ENCODE measurements around the gene AHDC1.

The AHDC1 gene

GRCh38 chr1:27603681-27604578 is at the start of gene AHDC1 (continued):
- TF ChIP-seq PRDM2 (tag by site-specific recombination; IDR thresholded peaks at IDR 0.05; ENCODE audit: borderline replicate concordance) = no peak
- TF ChIP-seq ZNF155 (tag by site-specific recombination; IDR thresholded peaks at IDR 0.05) = no peak
- no peak for TF ChIP-seq ZNF585B (tag by site-specific recombination; IDR thresholded peaks at IDR 0.05)
- 0 out of 2 replicates have a peak, but pooled peaks have one; percentile 63 for TF ChIP-seq ZNF785 (tag by site-specific recombination; IDR thresholded peaks at IDR 0.05)
- no peak for TF ChIP-seq ZNF23 (tag by site-specific recombination; IDR thresholded peaks at IDR 0.05; ENCODE audit: borderline replicate concordance)
- peak; percentile 16; the same call in 1 of the 2 replicates for TF ChIP-seq ZNF24 (tag by site-specific recombination; IDR thresholded peaks at IDR 0.05)
- TF ChIP-seq GLIS1 (tag by site-specific recombination; IDR thresholded peaks at IDR 0.05) = peak; percentile 82
- 0 out of 2 replicates have a peak, but pooled peaks have one; percentile 37 for TF ChIP-seq ZNF629 (tag by site-specific recombination; IDR thresholded peaks at IDR 0.05)
- TF ChIP-seq ZNF580 (tag by site-specific recombination; IDR thresholded peaks at IDR 0.05) = no peak
- peak; percentile 96 for TF ChIP-seq ZBTB20 (tag by site-specific recombination; IDR thresholded peaks at IDR 0.05)
- no peak for TF ChIP-seq YY1 (tag by site-specific recombination; IDR thresholded peaks at IDR 0.05)
- TF ChIP-seq ZNF274 (IDR thresholded peaks at IDR 0.05; ENCODE audit: low read length) = no peak
- no peak for TF ChIP-seq ZNF274 (tag by site-specific recombination; IDR thresholded peaks at IDR 0.05; ENCODE audit: borderline replicate concordance)
- peak; percentile 76 for TF ChIP-seq HIC1 (tag by site-specific recombination; IDR thresholded peaks at IDR 0.05)
- TF ChIP-seq MYNN (tag by site-specific recombination; IDR thresholded peaks at IDR 0.05; ENCODE audit: borderline replicate concordance) = no peak
- peak; percentile 98 for TF ChIP-seq ZNF366 (tag by site-specific recombination; conservative IDR thresholded peaks at IDR 0.05)
- TF ChIP-seq ZXDB (tag by site-specific recombination; IDR thresholded peaks at IDR 0.05) = peak; percentile 36; the same call in 1 of the 2 replicates
- no peak for TF ChIP-seq ZNF16 (tag by site-specific recombination; IDR thresholded peaks at IDR 0.05; ENCODE audit: low read depth)
- TF ChIP-seq ZNF311 (tag by site-specific recombination; IDR thresholded peaks at IDR 0.05; ENCODE audit: borderline replicate concordance) = no peak
- peak; percentile 76; the same call in 1 of the 2 replicates for TF ChIP-seq ZNF501 (tag by site-specific recombination; IDR thresholded peaks at IDR 0.05)
- TF ChIP-seq SALL2 (tag by site-specific recombination; IDR thresholded peaks at IDR 0.05; ENCODE audit: borderline replicate concordance) = no peak
- TF ChIP-seq SP3 (tag by site-specific recombination; IDR thresholded peaks at IDR 0.05) = peak; percentile 67
- TF ChIP-seq ZNF473 (tag by site-specific recombination; IDR thresholded peaks at IDR 0.05) = no peak
- peak; percentile 49; the same call in 1 of the 2 replicates for TF ChIP-seq PRDM10 (tag by site-specific recombination; IDR thresholded peaks at IDR 0.05)
- peak; percentile 69; the same call in 1 of the 2 replicates for TF ChIP-seq KLF1 (tag by site-specific recombination; IDR thresholded peaks at IDR 0.05)
- peak; percentile 62; the same call in 1 of the 2 replicates for TF ChIP-seq ZNF10 (tag by site-specific recombination; IDR thresholded peaks at IDR 0.05)
